ENCODE data around the gene SCAMP5. TPM values are rescaled to one million over a fixed set of nuclear protein-coding genes. Genes with fewer than 3 reads are reported as not detected.

The SCAMP5 gene
- total RNA-seq, 1 donor from 2014 or later: 2.6 TPM

DNA sequence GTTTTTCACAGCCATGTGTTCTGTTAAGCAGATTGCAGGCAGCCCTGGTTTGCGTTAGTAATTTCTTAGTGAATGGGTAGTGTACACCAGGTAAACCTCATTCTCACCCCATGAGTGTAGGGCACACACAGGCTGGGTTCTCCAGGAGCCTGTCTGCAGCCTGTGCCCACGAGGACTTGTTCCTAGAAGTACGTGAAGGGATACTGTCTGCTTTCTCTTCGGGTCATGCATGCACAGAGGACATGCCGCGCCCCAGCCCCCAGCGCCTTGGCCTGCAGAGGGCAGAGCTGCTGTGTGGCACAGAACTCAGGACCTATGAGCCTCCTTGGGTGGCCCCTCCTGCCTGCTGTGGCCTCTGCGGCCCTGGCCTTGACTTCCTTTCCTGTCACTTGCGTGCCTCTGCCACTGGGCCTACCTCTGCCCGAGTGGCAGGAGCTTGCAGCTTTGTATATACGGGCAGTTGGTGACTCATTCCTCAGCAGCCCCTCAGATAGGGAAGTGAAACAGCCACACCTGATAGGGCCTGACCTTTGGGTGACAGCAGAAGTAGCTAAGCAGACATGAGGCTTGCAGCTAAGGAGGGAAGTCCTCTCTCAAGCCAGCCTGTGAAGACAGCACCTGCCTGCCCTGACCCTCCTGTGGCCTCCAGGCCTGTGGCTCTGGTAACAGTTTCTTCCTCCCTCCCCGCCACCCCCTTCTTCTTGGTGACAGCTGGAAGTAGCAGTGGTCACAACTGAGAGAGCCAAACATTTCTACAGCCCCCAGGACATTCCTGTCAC lies 47.6 kb downstream of the SCAMP5 start:
- Histone ChIP-seq H3K27ac (peak overlapping the region; percentile 88), H3K27me3 (no peaks in the 10 kb centered on the region), H3K4me3 (no peak overlapping the region), H3K9me3 (no peaks in the 10 kb centered on the region), H3K36me3 (no peaks in the 10 kb centered on the region), H3K4me1 (peaks cover 56% of the 10 kb centered on the region)
- peak; percentile 83 for ATAC-seq
- peak; percentile 94 for DNase-seq
- intact Hi-C loops (cut with DNase I): loop anchor here (5.0 kb wide), 1 partner anchor 159 kb away; the partner anchor contains the start of gene C15orf39
- TF ChIP-seq, protein P1, sequence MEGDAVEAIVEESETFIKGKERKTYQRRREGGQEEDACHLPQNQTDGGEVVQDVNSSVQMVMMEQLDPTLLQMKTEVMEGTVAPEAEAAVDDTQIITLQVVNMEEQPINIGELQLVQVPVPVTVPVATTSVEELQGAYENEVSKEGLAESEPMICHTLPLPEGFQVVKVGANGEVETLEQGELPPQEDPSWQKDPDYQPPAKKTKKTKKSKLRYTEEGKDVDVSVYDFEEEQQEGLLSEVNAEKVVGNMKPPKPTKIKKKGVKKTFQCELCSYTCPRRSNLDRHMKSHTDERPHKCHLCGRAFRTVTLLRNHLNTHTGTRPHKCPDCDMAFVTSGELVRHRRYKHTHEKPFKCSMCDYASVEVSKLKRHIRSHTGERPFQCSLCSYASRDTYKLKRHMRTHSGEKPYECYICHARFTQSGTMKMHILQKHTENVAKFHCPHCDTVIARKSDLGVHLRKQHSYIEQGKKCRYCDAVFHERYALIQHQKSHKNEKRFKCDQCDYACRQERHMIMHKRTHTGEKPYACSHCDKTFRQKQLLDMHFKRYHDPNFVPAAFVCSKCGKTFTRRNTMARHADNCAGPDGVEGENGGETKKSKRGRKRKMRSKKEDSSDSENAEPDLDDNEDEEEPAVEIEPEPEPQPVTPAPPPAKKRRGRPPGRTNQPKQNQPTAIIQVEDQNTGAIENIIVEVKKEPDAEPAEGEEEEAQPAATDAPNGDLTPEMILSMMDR (IDR thresholded peaks at IDR 0.05): peak; percentile 69

DNA sequence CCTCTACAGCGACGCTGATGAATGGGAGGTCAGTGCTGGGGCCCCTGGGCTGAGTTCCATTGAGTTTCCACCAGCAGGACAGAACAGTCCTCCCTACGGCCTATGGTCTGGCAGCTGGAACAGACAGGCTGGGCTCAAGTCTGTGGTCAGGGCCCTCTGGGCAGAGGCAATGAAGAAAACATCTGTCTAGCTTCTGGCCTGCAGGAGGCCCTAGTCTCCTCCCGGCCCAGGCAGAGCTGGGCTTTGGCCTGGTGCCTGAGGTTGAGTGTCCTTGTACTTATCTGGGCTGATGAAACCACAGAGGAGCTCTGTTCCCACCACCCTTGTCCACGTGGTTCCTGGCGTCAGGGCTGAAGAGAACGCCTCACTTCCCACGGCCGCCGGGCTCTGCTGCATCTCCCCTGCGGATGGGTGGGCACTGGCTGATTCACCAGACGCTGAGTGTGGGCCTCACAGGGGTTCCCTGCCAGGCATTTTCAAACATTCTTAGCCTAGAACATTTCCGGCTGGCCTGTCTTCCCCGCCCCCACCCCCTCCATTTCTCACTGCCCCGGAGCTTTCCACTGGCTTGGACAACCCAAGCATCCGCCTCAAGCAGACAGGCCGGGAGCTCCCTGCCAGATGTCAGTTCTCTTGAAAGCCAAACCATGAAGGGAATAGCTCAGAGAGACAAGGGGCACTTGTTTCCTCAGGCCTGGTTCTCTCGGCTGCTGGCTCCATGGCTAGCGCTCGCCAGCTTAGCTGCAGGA lies 48.3 kb downstream of the SCAMP5 start:
- TF ChIP-seq, protein P1 (IDR thresholded peaks at IDR 0.05): peak; percentile 60
- ATAC-seq (peak; percentile 83), DNase-seq (peak; percentile 96)
- H3K27me3 ChIP-seq: no peaks in the 10 kb centered on the region
- no peaks in the 10 kb centered on the region for H3K9me3 ChIP-seq
- H3K4me1 ChIP-seq: peaks cover 64% of the 10 kb centered on the region
- intact Hi-C loops (cut with DNase I): loop anchor here (5.0 kb wide), 1 partner anchor 159 kb away; the partner anchor contains the start of gene C15orf39
- peak overlapping the region; percentile 22 for H3K4me3 ChIP-seq
- H3K36me3 ChIP-seq: no peaks in the 10 kb centered on the region
- peak overlapping the region; percentile 88 for H3K27ac ChIP-seq

DNA sequence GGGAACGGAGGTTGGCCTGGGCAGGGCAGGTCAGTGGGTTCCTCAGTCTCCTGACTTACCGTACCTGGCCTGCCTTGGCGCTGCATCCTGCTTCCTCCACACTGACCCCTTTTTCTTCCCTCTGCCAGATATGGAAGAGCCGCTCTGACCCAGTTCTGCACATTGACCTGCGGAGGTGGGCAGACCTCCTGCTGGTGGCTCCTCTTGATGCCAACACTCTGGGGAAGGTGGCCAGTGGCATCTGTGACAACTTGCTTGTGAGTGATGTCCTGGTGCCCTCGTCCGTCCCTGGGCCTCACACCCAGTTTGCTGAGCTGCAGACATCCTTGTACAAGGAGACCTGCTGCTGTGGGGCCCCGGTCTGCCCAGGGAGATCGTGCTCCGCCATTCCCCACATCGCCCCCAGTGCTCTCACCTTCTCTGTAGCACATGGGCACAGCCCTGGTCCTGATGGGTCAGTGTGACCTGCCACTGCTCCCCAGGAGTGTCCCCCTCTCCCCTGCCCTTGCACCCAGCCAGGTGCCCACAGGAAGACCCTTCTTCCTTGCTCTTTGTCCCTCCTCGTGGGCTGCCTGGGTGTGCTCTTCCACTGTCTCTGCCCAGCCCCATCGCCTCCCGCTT lies 49.0 kb downstream of the SCAMP5 start:
- ATAC-seq (no peak), DNase-seq (no peak)
- Histone ChIP-seq H3K27me3 (no peaks in the 10 kb centered on the region), H3K4me1 (peaks cover 71% of the 10 kb centered on the region), H3K27ac (peak overlapping the region; percentile 88), H3K36me3 (no peaks in the 10 kb centered on the region), H3K9me3 (no peaks in the 10 kb centered on the region), H3K4me3 (peak overlapping the region; percentile 22)
- intact Hi-C loops (cut with DNase I): loop anchor here (5.0 kb wide), 1 partner anchor 158 kb away; the partner anchor contains the start of gene C15orf39
- TF ChIP-seq, protein P1 (IDR thresholded peaks at IDR 0.05): no peak

DNA sequence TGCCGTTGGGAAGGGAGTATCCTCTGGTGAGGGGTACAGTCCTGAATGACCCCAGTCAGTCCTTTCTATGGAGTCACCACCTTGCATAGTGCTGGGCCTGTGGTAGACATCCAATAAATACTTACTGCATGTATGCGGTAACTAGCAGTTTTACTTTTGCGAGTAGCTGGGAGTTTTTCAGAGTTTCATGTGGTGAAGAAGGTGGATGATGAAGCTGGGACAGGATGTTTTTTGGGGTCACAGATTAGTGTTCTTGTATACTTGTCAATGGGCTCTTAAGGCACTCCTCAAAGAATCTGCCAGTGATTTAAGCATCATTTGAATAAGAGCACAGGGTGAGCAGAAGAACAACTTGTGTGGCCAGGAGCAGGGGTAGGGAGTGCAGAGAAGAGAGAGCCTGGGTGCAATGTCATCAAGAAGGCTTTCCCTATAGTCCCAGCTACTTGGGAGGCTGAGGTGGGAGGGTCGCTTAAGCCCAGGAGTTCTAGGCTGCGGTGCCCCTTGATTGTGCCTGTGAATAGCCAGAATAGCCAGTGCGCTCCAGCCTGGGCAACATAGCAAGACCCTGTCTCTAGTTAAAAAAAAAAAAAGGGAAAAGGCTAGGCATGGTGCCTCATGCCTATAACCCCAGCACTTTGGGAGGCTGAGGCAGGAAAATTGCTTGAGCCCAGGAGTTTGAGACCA lies 50.1 kb downstream of the SCAMP5 start:
- Histone ChIP-seq H3K27me3 (no peaks in the 10 kb centered on the region), H3K4me1 (peaks cover 82% of the 10 kb centered on the region), H3K36me3 (no peaks in the 10 kb centered on the region), H3K27ac (no peak overlapping the region), H3K4me3 (no peak overlapping the region), H3K9me3 (no peaks in the 10 kb centered on the region)
- TF ChIP-seq, protein P1 (IDR thresholded peaks at IDR 0.05): no peak
- no peak for DNase-seq
- no peak for ATAC-seq
- intact Hi-C loops (cut with DNase I): no loop called here

DNA sequence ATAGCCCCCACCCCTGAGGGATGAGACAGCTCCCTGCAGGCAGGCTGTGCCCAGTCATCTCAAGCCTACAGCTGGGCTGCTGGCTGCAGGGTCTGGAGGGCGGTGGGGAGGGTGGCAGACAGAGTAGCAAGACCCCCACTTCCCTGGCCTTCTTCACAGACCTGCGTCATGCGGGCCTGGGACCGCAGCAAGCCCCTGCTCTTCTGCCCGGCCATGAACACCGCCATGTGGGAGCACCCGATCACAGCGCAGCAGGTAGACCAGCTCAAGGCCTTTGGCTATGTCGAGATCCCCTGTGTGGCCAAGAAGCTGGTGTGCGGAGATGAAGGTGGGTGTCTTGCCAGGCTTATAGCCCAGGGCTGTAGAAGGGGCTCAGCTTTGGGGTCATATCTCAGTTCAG lies 53.0 kb downstream of the SCAMP5 start:
- intact Hi-C loops (cut with DNase I): no loop called here
- H3K27me3 ChIP-seq: no peaks in the 10 kb centered on the region
- TF ChIP-seq, protein P1 (IDR thresholded peaks at IDR 0.05): no peak
- H3K4me1 ChIP-seq: peaks cover 71% of the 10 kb centered on the region
- DNase-seq (no peak), ATAC-seq (no peak)
- H3K27ac ChIP-seq: peak overlapping the region; percentile 87
- no peaks in the 10 kb centered on the region for H3K36me3 ChIP-seq
- H3K4me3 ChIP-seq: no peak overlapping the region
- H3K9me3 ChIP-seq: no peaks in the 10 kb centered on the region
